NCI-H748 (cell line): Measurements from ENCODE around the gene ITGAV.

Source experiments
- DNase-seq: peaks from one replicate; lab custom pipeline; 2025; ENCODE audit not compliant: unreplicated experiment; lab: John Stamatoyannopoulos, UW

Gene ITGAV

DNA sequence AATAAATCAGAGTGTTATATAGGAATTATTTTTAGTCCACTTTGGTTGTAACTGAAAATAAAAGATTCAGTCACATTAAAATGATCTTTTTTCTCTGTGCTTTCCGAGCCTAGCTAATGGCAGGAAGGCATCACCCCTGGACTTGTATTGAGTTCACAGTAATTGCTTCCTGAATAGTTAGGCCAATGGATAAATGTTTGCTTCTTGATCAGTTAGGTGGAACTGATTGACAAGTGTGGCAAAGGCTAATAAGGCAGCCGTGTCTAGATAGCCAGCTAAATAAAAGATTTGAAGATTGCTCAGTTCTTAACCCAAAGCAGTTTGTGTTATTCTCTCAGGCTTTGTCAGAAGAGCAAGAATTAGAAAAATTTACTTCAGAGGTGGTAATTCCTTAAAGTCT lies 124.8 kb downstream of the ITGAV start:
- DNase-seq = peak; percentile 84

DNA sequence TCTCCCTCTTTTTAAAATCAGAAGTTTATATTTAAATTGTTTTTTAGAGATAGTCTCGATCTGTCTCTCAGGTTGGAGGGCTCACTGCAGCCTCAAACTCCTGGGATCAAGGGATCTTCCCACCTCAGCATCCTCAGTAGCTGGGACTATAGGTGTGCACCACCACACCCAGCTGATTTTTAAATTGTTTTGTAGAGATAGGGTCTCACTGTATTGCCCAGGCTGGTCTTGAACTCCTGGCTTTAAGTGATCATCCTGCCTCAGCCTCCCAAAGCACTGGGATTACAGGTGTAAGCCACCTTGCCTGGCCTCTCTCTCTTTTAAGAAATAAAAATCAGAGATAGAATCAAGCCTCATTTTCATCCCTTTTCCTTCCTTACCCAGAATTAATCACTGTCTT lies 126.1 kb downstream of the ITGAV start:
- DNase-seq = no peak

DNA sequence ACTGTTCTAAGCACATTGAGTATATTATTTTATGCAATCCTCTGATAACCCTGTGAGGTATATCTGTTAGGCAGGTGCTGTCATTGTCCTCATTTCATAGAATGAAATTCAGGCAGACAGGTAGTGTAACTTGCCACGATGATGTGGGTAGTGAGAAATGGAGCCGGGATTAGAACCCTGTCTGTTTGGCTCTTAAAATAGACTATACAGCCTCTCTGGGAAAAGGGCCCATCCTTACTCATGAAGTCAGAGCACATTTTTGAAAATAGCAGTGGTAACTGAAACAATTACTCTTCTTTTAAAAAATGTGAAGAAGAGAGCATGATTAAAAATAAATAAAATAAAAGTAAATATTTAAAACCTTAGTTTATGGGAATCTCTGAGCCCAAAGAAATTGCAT lies 127.0 kb downstream of the ITGAV start:
- no peak for DNase-seq

DNA sequence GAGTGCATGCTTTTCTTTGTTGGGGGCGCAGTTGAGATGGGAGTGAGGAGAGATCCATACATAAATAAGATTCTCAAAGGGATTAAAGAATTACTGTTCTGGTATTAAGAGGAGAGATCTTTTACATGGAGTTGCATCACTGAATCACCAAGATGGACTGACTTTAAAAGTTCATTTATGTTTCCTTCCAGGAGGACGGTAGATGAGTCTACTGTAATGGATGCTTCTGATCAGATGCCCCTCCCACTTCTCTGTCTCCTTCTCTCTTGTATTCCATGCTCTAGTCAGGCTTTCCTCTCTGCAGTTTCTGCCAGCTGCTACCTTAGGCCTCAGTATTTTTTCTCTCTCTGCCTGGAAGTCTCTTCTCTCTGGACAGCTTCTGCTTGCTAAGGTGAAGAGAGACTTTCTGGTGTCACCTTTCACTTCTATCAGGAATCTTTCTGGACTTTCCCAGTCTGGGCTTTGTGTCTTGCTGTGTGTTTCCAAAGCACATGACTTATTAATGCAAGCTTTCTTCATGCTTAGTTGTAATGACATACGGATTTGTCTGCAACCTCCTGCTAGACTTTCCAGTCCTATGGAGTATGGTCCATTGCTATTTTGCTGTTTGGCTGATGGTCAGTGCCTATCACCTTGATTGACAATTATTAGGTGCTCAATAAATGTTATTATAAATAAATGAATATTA lies 127.6 kb downstream of the ITGAV start:
- DNase-seq = no peak

DNA sequence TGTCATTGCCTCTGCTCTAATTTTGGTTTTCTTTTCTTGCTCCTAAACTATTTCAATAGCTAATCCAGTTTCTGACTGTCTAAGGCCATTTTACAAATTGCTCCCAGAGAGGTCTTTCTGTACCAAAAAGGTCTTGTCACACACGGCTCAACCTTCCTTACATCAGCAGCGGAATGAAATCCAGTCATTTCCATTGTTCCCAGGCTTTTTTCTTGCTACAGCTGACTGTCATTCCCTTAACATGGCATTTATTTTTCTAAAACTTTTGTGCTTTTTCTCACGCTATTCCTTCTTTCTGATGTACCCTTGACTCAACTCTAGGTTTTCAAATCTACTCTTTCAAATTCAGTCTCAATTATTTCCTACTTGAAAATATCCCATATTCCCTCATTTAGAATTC lies 128.3 kb downstream of the ITGAV start:
- no peak for DNase-seq

DNA sequence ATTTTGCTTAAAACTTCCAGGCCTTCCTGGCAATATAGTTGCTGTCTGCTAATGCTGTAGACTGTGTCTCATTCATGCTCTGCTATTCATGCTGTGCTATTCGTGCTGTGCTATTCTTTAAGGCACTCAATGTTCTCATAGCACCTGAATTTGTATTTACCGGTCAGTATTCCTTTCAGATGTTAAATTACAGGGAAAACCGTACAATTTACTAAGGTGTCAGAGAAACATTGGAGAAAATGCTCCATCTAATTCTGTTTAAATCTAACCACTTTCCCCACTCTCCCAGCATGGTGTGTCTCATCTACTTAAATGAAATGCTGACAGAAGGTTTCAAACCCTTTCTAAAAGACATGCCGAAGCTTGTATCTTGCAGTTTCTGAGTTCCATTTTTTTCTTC lies 129.0 kb downstream of the ITGAV start:
- peak; percentile 14 for DNase-seq

DNA sequence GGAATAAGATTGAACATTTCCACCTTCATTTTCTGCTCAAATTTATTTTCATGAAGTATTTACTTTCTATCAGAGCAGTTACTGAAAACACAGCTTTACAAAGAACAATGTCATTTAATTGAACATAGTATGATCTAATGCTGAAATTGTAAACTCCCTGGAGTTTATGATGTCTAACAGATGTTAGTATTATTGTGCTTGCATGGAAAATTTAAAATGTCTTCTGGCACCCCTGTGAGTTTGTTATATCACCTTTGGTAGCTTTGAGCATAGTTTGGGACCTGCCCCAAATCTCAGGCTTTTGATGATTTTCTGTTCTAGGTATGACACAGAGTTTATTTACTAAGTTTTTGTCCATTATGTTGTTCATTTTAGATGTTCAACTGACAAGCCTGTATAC lies 132.1 kb downstream of the ITGAV start:
- DNase-seq = no peak

DNA sequence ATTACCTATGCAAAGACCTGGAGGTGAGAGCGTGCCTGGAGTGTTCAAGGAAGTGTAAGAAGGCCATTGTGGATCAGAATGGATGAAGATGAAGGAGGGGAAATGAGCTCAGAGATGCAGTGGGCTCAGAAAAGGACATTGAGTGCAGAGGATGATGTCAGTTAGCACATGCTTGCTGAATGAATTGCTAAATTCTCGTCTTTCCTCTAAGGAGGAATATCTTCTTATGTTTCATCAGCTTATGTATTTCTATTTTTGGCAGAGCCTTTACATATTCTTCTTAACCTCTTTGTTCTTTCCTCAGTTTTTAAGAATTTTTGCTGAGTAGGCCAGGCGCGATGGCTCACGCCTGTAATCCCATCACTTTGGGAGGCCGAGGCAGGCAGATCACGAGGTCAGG lies 134.9 kb downstream of the ITGAV start:
- DNase-seq = no peak

DNA sequence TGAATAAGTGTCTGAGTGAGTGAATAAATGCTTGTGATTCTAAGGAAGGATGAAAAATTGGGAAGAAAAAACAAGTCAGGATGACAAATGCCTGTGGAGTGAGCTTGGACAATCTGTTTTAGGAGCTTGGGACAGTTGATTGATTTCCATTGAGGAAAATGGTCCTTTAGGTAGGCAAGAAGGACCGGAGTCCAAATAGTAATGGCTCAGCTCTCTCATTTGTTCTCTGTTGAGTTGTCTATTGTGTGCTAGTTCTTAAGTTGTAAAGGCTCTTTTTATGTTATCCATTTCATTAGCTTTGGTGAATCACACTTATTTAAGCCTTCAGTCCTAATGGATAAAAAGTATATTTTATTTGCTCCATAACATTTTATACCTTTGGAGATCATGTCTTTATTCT lies 135.9 kb downstream of the ITGAV start:
- DNase-seq = no peak

DNA sequence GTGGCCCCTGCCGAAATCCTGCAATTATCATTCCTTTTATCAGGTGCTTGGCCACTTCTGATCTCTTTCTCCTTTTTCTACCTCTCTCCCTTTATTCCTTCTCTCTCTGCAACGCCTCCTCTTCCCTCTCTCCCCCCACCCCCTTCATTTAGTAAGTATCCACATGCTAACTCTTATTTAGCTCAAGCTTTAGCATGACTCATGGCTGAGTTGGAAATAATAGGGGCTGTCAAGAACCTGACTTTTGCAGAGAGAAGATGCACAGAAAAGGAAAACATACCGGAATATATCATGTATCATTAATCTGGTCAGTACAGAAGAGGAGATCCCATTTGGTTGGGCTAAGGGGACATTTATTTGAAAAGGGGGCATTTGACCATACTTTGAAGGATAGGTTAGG lies 137.1 kb downstream of the ITGAV start:
- no peak for DNase-seq

DNA sequence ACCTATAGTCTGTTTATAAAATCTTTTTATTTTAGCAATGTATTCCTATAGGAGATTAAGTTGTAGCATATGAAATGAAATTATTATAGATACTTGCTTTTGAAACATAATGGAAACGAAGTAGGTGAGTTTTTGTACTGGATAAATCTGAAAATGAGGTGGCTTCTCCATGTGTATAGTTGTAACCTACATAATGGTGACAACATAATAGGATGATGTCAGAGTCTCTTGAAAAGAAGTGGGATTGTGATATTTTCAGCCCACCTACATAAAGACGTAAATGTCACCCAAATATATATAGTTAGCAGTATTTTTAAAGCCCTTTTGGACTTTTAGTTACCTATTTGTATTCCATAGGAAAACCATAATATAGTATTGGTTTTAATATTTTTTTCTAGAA lies 138.8 kb downstream of the ITGAV start:
- no peak for DNase-seq
